GDM1 (cell line): ENCODE measurements around the gene NFAT5.
"Not testable (repeated sequence)": the region's sequence is repeated elsewhere in the genome, so short reads cannot be mapped to it uniquely, and the experiment has no call there.

Experiments
- DNase-seq: peaks from one replicate; lab custom pipeline; 2025; lab: John Stamatoyannopoulos, UW

Gene NFAT5

DNA sequence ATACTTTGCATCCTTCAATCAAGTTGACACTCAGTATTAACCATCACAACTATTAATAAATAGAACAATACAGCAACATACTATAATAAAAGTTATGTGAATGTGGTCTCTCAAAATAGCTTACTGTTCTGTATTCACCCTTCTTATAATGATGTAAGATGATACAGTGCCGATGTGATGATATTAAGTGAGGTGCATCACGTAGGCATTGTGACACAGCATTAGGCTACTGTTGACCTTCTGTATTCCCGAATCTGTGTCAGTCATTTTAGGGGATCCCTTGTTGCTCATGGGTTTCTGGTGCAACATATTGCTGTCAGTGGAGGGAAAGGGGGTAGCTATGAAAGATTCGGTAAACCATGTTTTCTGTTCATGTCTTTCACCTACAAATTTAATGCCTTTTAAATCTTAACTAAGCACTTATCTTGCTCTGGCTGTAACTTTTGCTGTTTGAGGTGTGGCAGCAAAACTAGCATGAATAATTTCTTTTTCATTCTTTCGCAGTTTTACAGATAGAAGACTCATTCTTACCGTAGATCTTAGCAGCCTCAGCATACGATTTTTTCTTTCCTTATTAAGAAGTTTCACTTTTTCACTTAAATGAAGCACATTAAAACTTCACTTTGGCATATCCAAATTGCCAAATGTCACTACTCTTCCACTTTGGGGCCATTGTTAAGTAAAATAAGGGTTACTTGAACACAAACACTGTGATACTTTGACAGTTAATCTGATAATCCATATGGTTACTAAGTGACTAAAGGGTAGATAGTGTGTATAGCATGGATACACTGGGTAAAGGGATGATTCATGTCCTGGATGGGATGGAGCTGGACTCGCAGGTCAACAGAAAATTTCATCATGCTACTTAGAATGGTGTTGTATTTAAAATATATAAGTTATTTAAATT is 29.6 kb downstream of the NFAT5 start:
- no peak for DNase-seq

DNA sequence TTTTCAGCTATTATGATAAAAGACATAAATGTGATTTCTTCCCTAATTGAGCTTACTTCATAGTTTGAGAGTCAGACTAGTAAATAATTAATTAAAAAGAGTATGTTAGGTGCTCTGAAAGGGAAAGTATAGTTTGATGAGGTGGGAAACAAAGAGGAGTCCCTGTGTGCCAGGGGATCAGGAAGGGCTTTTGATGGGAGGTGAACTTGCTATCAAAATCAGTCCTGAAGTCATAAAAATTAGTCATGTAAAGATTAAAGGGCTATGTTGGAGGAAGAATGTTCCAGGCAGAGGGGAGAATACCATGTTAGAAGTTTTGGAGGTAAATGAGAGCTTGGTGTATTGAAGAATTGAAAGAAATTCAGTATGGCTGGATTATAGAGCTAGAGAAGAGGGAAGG is 31.0 kb downstream of the NFAT5 start:
- no peak for DNase-seq

DNA sequence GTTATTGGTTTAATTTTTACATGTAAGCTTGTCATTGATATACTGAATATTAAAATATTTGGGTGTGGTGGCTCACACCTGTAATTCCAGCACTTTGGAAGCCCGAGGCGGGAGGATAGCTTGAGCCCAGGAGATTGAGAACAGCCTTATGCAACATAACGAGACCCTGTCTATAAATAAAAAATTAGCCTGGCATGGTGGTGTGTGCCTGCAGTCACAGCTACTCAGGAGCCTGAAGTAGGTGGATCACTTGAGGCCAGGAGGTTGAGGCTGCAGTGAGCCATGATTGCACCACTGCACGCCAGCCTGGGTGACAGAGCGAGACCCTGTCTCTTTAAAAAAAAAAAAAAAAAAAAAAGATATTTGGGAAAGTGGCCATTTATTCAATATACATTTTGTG is 32.3 kb downstream of the NFAT5 start:
- DNase-seq: no peak

DNA sequence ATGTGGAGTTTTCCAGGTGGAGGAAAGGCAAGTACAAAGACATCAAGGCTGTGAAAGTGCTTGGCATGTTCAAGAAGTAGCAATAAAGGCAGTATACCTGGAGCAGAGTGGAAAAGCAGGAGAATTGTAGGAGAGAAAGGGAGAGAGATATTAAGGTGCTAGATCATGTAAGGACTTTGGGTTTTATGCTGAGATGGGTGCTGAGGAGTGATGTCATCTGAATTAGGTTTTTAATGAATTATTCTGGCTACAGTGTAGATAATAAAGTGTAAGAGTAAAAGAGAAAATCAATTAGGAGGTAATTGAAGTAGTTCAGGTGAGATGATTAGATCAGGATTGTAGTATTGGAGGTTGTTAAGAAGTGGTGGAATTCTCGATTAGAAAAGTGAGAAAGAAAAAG is 34.0 kb downstream of the NFAT5 start:
- no peak for DNase-seq

DNA sequence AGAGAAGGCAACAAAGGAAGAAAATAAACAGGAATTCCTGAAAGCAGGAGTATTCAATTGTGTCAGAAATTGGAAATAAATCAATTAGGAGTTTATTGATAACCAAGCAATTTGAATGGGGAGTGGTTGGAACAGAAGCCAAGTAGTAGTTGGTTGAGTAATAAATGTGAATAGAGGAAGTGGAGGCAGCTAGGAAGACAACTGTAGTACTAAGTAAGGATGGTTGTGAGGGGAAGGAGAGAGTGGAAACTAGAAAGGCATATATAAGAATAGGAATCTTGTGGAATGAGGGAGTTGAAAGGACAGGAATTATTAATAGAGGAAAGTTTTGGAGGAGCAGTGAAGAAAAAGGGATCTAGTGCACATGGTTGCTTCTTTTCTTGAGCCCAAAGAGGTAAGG is 34.4 kb downstream of the NFAT5 start:
- DNase-seq: no peak

DNA sequence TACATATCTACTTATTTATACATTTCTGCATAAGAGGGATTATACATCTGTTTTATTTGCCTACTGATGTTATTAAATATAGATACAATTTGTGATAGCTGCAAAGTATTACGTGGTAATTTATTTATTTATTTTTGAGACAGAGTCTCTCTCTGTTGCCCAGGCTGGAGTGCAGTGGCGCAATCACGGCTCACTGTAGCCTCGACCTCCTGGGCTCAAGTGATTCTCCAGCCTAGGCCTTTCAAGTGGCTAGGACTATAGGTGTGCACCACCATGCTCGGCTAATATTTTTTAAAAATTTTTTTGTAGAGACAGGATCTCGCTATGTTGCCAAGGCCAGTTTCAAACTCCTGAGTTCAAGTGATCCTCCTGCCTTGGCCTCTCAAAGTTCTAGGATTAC is 35.5 kb downstream of the NFAT5 start:
- no peak for DNase-seq

DNA sequence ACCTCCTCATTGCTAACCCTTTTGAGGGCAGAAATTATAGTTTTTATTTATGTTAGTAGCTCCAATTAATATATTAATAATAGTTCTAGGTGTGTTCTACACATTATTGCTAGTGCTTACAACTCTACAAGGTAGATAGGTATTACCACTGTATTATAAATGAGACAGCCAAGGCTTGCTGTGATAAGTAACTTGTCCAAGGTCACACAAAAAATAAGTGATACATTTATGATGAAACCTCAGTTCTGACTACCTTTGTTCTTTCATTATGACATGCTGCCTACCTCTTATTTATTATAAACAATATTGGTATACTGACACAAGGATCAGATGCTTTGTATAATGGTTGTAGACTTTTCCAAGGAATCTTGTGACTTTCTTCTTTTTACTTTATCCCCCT is 41.2 kb downstream of the NFAT5 start:
- no peak for DNase-seq

DNA sequence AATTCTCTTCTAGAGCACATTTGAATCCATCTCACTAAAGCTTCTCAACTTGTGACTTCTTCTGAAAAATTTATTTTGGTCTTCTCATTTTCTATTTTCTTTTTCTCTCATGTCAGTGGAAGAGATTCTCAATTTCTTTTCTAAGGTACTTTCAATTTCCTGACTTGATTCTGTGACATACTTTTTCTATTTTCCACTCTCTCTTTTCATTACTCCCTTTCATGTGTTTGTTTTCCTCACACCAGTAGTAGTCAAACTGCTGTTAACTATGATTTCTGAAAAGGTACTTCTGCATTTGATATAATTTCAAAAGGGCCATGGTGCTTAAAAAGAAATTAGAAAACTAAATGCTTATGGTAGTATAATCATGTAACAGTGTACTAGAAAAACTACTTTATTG is 41.9 kb downstream of the NFAT5 start:
- DNase-seq: no peak

DNA sequence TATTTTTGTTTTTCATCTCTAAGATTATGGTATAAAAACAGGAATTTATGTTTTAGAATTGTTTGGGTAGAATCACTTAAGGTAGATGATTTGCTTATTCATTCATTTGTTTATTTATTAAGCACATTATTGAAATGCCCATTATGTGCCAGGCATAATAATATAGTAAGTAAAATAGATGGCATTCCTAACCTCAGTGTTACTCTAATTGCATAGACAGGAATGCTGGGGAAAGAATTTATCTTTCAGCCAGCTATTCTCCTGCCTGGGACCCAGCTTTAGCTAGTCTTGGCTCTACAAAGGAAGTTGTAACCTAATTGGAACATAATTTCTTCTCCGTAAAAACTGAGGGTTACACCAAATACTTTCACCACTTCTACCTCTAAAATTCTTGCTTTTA is 44.6 kb downstream of the NFAT5 start:
- no peak for DNase-seq

DNA sequence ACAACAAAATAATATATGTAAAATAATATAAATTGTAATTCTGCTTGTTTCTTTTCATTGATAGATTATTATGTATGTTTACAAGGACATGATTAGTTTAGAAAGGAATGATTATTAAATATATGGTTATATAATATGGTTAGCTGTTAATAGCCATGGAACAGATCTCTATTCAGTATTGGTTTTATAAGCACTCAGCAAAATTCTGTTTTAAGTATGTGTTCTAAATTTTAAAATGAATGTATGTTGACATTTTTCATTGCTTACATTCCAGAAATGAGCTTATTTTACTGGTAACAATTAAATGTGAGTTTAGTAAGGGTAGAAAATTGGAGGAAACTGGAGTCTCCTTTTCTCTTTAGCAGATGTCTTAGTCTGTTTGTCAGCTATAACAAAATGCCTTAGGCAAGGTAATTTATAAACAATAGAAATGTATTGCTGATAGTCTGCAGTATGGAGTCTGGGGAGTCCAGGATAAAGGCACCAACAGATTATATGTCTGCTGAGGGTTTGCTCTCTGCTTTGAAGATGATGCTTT is 45.4 kb downstream of the NFAT5 start:
- DNase-seq: no peak

DNA sequence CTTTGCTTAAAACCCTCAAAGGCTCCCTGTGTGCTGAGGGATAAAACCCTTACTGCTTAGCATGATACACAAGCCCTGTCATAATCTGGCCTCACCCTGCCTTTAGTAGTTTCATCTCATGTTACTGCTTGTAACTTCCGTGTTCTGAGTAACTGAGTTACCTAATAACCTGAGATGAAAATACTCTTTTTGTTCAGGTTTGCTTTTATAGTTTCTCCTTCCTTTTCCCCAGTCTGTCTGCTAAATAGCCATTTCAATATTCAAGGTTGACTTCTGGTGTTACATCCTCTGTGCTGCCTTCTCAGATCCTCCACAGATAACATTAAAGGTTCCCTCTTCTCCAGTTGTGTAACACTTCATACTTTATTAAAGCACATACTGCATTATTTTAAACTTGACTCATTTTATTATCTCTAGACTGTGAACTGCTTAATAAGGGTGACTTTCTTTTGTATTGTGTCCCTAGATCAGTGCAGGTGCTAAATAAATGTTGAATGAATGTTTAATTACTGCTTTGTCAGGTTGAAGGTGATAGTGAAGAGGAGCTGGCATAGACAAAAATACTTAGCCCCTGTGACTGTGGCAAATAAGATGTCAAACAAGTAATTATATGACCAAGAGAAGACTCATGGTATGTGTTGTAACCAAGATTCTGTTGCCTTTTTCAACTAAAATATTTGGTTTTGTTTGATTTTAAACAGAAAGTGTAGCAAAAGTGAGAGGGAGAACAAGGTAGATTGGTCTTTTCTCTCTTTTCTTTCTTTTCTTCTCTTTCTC is 47.8 kb downstream of the NFAT5 start:
- no peak for DNase-seq

DNA sequence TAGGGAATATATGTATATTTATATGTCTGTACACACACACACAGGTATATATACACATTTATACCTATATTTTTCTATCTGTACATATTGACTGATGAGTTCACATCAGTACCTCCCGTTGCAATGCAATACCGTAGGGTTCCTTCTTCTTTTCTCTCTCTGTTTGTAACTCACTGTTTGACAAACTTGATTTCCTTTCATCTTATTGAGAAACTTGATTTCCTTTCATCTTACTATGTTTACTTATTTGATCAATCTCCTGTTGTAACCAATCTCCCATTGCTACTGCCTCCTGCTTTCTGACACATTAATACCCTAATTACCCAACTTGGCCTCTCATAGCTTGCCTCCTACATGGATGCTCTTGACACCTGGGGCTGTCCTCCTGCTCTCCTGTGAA is 49.8 kb downstream of the NFAT5 start:
- no peak for DNase-seq

DNA sequence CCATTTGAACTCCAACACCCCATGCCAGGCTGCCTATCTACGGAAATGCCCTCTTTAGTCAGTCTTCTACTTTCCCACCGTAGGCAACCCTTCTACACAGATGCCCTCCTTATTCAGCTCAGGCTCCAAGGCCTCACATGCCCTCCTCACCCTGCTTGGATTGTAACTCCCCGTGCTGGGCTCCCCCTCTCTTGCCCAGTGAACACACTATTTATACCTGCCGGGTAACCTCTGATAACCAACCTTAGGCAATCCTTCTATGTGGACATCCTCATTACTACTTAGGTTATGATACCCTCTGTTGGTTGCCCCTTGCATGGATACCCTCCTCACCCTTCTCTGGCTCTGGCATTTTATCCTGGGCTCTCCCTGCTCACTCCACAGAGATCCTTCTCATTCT is 50.3 kb downstream of the NFAT5 start:
- no peak for DNase-seq

DNA sequence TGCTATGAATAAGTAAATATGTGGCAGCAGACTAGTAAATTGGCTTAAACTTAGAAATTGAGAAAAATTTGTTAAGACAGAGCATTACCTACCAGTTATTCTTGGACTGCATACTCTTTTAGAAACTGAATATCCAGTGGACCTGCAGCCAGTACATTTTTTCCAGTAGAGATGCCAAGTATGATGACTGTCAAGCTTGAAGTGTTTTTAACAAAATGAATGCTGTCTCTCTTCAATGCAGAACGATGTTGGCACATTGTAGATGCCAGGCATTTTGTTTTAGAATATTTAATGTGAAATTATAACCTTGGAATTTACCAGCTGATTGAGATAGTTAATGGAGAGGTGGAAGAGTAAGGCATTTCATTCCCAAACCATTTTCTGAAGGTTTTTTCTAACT is 52.5 kb downstream of the NFAT5 start:
- DNase-seq: no peak

DNA sequence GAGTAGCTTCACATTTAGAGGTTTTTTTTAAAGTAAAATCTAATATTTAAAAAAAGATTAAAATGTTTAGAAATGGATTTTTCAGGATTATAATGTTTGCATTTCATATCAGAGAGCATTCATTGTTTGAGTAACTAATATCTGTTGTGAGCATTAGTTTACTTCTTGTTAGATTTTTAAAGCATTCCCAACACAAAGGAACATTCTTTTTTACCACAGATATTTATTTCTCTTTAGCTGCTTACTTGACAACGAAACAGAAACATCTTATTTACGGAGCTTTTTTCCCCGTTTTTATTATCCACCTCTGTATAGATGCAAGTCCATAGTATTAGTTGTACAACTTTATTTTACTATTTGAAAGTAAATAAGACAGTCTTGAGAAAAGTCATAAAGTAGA is 53.0 kb downstream of the NFAT5 start:
- DNase-seq: no peak

DNA sequence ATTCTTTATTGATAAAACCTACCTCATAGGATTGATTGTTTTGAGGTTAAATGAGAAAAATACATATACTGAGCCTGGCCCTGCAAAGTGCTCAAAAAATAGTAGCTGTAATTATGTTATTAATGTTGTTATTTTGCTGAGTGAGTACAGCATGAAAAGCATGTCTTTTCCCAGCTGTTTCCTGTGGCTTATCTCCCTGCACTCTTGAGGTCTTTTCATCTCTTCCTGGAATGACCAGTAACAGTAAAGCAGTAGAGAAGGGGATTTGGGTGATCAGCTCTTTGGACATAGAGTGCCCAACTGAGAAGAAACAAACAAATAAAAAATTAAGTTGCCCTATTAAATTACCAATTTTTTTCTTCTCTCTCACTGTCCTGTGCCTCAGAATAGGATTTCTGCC is 53.7 kb downstream of the NFAT5 start:
- DNase-seq: no peak

DNA sequence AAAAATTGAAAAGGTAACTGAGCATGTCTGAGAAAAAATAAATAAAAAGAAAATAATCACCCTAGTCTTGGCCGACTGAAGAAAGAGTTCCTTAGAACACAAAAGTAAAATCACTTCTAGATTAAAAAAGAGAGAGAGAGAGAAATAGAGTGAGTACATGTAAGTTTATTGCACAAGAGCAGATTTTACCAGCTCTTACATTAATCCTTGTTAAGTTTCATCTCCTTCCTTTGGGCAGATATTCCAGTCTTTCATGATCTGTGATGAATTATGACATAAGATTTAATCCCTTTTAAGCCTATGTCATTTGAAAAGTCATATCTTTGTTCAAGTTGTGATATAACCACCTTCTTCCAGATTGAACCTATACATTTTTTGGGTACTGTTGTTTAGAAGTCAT is 54.8 kb downstream of the NFAT5 start:
- DNase-seq: no peak

DNA sequence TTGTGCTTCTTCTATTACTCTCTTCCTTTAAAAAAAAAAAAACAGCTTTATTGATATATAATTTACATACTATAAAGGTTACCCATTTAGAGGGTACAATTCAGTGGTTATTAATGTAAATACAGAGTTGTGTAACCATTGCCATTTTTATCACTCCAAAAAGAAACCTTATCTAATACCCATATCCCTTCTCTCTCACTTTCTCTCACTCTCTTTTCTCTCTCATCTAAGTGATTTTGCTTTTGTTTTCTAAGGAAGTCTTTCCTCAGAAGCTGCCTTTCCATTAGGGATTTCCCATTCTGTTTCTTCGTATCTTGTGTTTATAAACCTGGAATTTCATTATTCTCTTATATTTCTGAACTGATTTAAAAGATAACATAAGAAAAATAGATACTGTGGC is 55.5 kb downstream of the NFAT5 start:
- no peak for DNase-seq

DNA sequence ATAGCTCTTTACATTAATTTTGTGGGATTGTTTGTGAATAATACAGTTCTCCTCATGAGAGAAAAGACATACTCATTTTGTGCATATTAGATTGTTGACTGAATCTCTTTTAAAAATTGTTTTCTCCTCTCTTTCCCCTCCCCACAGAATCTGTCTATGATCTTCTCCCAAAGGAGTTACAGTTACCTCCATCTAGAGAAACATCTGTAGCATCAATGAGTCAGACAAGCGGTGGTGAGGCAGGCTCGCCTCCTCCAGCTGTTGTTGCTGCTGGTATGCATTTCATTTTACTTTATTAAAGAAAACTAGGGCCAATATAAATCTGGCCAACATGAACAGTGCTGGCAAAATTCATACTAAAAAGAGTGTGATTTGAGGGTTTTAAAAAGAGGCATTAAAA is 60.5 kb downstream of the NFAT5 start:
- DNase-seq: no peak

DNA sequence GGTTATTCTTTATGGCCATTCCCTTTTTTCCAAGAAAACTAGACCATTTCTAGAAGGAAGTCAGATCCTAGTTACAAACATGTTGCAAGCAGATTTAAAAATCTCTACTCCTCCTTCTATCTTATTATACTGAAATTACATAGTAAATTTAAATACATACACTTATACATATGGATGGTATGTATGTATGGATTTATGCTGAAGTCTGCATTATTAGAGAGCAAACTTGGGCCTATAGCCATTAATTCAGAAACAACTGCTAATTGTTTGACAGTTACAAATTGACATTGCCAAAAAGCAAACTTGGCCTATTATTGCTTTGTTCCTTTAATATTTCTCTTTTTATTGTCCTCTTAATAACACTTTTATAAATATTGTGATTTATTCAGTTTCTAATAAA is 67.1 kb downstream of the NFAT5 start:
- no peak for DNase-seq

DNA sequence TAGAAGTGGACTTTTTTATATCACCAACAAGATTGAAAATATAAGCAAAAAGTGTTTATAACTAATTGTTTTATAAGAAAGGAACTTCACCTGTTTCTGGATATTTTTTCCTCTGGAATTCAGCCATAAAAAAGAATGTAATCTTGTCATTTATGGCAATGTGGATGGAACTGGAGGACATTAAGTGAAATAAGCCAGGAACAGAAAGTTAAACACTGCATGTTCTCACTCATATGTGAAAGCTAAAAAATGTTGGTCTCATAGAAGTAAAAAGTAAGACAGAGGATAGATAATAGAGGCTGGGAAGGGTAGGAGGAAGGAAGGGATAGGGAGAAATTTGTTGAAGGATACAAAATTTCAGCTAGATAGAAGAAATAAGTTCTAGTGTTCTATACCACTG is 67.6 kb downstream of the NFAT5 start:
- no peak for DNase-seq

DNA sequence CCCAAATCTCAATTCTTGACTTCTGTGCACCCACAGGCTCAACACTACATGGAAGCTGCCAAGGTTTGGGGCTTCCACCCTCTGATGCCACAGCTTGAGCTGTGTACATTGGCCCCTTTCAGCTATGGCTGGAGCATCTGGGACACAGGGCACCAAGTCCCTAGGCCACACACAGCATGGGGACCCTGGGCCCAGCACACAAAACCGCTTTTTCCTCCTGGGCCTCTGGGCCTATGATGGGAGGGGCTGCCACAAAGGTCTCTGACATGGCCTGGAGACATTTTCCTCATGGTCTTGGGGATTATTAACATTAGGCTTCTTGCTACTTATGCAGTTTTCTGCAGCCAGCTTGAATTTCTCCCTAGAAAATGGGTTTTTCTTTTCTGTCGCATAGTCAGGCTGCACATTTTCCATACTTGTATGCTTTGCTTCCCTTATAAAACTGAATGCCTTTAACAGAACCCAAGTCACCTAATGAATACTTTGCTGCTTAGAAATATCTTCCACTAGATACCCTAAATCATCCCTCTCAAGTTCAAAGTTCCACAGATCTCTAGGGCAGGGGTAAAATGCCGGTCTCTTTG is 70.9 kb downstream of the NFAT5 start:
- not testable (repeated sequence) for DNase-seq
